Activated B cell treated with CpG ODN at 0.5 μM for 24 hours (primary cell): ENCODE measurements around the gene NFE2L3. TPM values are rescaled to one million over a fixed set of nuclear protein-coding genes. Genes with fewer than 3 reads are reported as not detected.

ENCODE experiments used
- ATAC-seq: fragments of 200-7000 bp; cut with Tn5 transposase; one replicate; pipeline ENCODE4 v1.10.0; 2021; ENCODE audit warnings: low read depth, mild to moderate bottlenecking, moderate library complexity
- CTCF ChIA-PET: fragments of 350-600 bp; sonication (Branson Sonifier 250); formaldehyde crosslinking; loops from one replicate; lab custom pipeline; 2021; ENCODE audit warnings: antibody characterized with exemption; lab: Charles Lee
- POLR2A ChIA-PET: fragments of 350-600 bp; sonication (Branson Sonifier 250); formaldehyde crosslinking; loops from one replicate; lab custom pipeline; 2021; ENCODE audit warnings: antibody characterized with exemption; lab: Charles Lee
- DNase-seq: peaks from one replicate; pipeline ENCODE4 v3.0.0; 2022
- H3K27ac Mint-ChIP-seq: one replicate; pipeline ENCODE4 v1.8.0; 2020; ENCODE audit warnings: mixed read lengths
- H3K27me3 Mint-ChIP-seq: one replicate; pipeline ENCODE4 v1.8.0; 2021; ENCODE audit warnings: mixed read lengths
- H3K36me3 Mint-ChIP-seq: one replicate; pipeline ENCODE4 v1.8.0; 2021; ENCODE audit warnings: low read depth, mixed read lengths
- H3K4me1 Mint-ChIP-seq: one replicate; pipeline ENCODE4 v1.8.0; 2021; ENCODE audit warnings: mixed read lengths
- H3K4me3 Mint-ChIP-seq: one replicate; pipeline ENCODE4 v1.8.0; 2020; ENCODE audit warnings: mild to moderate bottlenecking, mixed read lengths
- H3K9me3 Mint-ChIP-seq: one replicate; pipeline ENCODE4 v1.8.0; 2020; ENCODE audit warnings: mixed read lengths
- intact Hi-C: fragments of 100-400 bp; cut with micrococcal nuclease; formaldehyde crosslinking; loops from one replicate; pipeline ENCODE4 v1.15.1; 2024
- total RNA-seq: library from RNA; stranded (reverse); gene quantifications from 2 replicates; pipeline ENCODE4 v1.2.3, GENCODE V29; 2022
- TF ChIP-seq, protein P1 (sequence below): fragments of 200-600 bp; IDR thresholded peaks from one replicate; pipeline ENCODE4 v1.8.0; 2022; ENCODE audit warnings: antibody characterized with exemption, mild to moderate bottlenecking

The NFE2L3 gene, protein sequence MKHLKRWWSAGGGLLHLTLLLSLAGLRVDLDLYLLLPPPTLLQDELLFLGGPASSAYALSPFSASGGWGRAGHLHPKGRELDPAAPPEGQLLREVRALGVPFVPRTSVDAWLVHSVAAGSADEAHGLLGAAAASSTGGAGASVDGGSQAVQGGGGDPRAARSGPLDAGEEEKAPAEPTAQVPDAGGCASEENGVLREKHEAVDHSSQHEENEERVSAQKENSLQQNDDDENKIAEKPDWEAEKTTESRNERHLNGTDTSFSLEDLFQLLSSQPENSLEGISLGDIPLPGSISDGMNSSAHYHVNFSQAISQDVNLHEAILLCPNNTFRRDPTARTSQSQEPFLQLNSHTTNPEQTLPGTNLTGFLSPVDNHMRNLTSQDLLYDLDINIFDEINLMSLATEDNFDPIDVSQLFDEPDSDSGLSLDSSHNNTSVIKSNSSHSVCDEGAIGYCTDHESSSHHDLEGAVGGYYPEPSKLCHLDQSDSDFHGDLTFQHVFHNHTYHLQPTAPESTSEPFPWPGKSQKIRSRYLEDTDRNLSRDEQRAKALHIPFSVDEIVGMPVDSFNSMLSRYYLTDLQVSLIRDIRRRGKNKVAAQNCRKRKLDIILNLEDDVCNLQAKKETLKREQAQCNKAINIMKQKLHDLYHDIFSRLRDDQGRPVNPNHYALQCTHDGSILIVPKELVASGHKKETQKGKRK
- 2.7 and 3.0 TPM in 2 replicates for total RNA-seq

DNA sequence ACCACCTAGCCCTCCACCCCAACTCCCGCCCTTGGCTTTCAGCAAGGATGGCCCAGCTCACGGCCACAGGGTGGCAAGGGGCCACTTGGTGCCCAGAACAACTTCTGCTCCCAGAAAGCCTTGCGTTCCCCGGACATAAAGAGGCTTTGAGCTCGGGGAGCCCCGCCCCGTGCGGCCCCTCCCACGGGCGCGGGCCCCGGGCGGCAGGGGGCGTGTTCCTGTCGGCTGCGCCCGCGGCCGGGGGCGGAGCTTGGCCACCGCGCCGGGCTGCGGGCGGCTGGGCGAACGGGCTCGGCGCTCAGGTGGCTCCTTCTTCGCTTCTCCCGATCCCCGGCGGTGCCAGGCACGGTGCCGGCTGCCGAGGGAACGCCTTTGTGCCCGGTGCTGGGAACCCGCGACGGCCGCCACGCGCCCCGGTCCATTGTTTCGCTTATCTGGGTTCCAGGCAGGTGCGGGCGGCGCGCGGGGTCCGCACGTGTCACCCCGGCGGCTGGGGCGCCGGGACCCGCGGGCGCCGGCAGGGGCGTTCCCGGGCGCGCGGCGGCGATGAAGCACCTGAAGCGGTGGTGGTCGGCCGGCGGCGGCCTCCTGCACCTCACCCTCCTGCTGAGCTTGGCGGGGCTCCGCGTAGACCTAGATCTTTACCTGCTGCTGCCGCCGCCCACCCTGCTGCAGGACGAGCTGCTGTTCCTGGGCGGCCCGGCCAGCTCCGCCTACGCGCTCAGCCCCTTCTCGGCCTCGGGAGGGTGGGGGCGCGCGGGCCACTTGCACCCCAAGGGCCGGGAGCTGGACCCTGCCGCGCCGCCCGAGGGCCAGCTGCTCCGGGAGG is at the start of gene NFE2L3:
TSS of gene NFE2L3 (plus strand) at position 246 of the 829 bp plus-strand sequence. CDS start at position 547, 301 bp downstream.
- no peaks in the 10 kb centered on the region for H3K9me3 Mint-ChIP-seq
- ATAC-seq (peak; percentile 90), DNase-seq (peak; percentile 82)
- intact Hi-C loops, result loop anchor here (1.0 to 5.0 kb wide), 6 partner anchors 48 to 1010 kb away; partner anchors contain the start of genes HNRNPA2B1 and SNX10
- H3K4me3 Mint-ChIP-seq, result peak within 1 kb of the TSS; percentile 94
- H3K4me1 Mint-ChIP-seq, result peaks cover 48% of the 10 kb centered on the region
- no peaks in the 10 kb centered on the region for H3K27me3 Mint-ChIP-seq
- TF ChIP-seq, protein P1, sequence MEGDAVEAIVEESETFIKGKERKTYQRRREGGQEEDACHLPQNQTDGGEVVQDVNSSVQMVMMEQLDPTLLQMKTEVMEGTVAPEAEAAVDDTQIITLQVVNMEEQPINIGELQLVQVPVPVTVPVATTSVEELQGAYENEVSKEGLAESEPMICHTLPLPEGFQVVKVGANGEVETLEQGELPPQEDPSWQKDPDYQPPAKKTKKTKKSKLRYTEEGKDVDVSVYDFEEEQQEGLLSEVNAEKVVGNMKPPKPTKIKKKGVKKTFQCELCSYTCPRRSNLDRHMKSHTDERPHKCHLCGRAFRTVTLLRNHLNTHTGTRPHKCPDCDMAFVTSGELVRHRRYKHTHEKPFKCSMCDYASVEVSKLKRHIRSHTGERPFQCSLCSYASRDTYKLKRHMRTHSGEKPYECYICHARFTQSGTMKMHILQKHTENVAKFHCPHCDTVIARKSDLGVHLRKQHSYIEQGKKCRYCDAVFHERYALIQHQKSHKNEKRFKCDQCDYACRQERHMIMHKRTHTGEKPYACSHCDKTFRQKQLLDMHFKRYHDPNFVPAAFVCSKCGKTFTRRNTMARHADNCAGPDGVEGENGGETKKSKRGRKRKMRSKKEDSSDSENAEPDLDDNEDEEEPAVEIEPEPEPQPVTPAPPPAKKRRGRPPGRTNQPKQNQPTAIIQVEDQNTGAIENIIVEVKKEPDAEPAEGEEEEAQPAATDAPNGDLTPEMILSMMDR, result no peak
- CTCF ChIA-PET, result interaction anchor here (0.7 to 3.0 kb wide), 15 partner anchors 20 to 214 kb away, joined by 3 to 15 read pairs (median 4); partner anchors contain the start of gene CBX3
- POLR2A ChIA-PET, result interaction anchor here (0.7 to 2.2 kb wide), 17 partner anchors 9 to 257 kb away, joined by 3 to 72 read pairs (median 6); partner anchors contain the start of genes CBX3, HNRNPA2B1 and SNX10
- peak within 1 kb of the TSS; percentile 86 for H3K27ac Mint-ChIP-seq
- no peaks in the 10 kb centered on the region for H3K36me3 Mint-ChIP-seq

- intact Hi-C loops, result loop anchor here (10.0 kb wide), 1 partner anchor 59 kb away; no protein-coding TSS in a partner anchor
- Mint-ChIP-seq H3K27ac (no peak overlapping the region), H3K36me3 (peaks cover 10% of the 10 kb centered on the region), H3K4me1 (peaks cover 31% of the 10 kb centered on the region), H3K9me3 (no peaks in the 10 kb centered on the region), H3K27me3 (no peaks in the 10 kb centered on the region), H3K4me3 (no peak overlapping the region)
- ATAC-seq (no peak), DNase-seq (no peak)
- ChIA-PET POLR2A (interaction anchor here (3.5 kb wide), 1 partner anchor 97 kb away, joined by 59 read pairs; the partner anchor contains the start of genes CBX3 and HNRNPA2B1), CTCF (interaction anchor here (1.2 kb wide), 1 partner anchor 13 kb away, joined by 6 read pairs; no protein-coding TSS in a partner anchor)
- TF ChIP-seq, protein P1, result no peak
These were observed 48.4 kb upstream of the NFE2L3 start for GRCh38 chr7:26103596-26103995.

DNA sequence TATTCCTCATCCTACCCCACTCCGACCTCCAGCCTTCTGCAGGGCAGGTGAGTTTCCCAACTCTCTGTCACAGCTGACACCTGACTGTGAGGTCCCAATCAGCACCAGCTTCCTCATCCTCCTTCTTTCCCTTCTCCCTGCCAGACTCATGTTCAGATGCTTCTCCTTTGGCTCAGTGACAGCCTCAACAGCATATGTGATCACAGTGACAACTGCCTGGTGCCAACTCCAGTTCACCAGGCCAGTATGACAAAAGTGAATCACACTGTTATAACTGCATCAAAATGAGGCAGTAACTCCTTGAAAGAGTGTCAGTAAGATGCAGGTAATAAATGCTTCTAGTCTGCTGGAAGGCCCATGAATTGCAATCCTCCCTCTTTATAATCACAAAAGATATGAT is 46.8 kb upstream of the NFE2L3 start:
- DNase-seq (no peak), ATAC-seq (no peak)
- ChIA-PET CTCF (no interaction called here), POLR2A (no interaction called here)
- H3K4me1 Mint-ChIP-seq, result peaks cover 29% of the 10 kb centered on the region
- no peaks in the 10 kb centered on the region for H3K27me3 Mint-ChIP-seq
- H3K9me3 Mint-ChIP-seq, result no peaks in the 10 kb centered on the region
- H3K36me3 Mint-ChIP-seq, result peaks cover 10% of the 10 kb centered on the region
- H3K27ac Mint-ChIP-seq, result no peak overlapping the region
- intact Hi-C loops, result loop anchor here (10.0 kb wide), 1 partner anchor 60 kb away; no protein-coding TSS in a partner anchor
- H3K4me3 Mint-ChIP-seq, result no peak overlapping the region
- TF ChIP-seq, protein P1, result no peak

- ATAC-seq (no peak), DNase-seq (no peak)
- POLR2A ChIA-PET, result interaction anchor here (0.6 kb wide), 2 partner anchors 21 to 95 kb away, joined by 3 to 7 read pairs; partner anchors contain the start of gene CBX3
- H3K27ac Mint-ChIP-seq, result no peak overlapping the region
- CTCF ChIA-PET, result no interaction called here
- intact Hi-C loops, result loop anchor here (10.0 kb wide), 1 partner anchor 61 kb away; no protein-coding TSS in a partner anchor
- peaks cover 10% of the 10 kb centered on the region for H3K36me3 Mint-ChIP-seq
- no peaks in the 10 kb centered on the region for H3K27me3 Mint-ChIP-seq
- no peaks in the 10 kb centered on the region for H3K9me3 Mint-ChIP-seq
- peaks cover 24% of the 10 kb centered on the region for H3K4me1 Mint-ChIP-seq
- TF ChIP-seq, protein P1, result no peak
- no peak overlapping the region for H3K4me3 Mint-ChIP-seq
These were observed 46.1 kb upstream of the NFE2L3 start for GRCh38 chr7:26105931-26106330.
